ENCODE results near the gene GALNT2. TPM values are rescaled to one million over a fixed set of nuclear protein-coding genes. Genes with fewer than 3 reads are reported as not detected.

GALNT2 gene
- total and polyA plus RNA-seq, 2 of the 4 experiments (the other 2 are of a cell fraction), result 50.4 to 189 TPM

DNA sequence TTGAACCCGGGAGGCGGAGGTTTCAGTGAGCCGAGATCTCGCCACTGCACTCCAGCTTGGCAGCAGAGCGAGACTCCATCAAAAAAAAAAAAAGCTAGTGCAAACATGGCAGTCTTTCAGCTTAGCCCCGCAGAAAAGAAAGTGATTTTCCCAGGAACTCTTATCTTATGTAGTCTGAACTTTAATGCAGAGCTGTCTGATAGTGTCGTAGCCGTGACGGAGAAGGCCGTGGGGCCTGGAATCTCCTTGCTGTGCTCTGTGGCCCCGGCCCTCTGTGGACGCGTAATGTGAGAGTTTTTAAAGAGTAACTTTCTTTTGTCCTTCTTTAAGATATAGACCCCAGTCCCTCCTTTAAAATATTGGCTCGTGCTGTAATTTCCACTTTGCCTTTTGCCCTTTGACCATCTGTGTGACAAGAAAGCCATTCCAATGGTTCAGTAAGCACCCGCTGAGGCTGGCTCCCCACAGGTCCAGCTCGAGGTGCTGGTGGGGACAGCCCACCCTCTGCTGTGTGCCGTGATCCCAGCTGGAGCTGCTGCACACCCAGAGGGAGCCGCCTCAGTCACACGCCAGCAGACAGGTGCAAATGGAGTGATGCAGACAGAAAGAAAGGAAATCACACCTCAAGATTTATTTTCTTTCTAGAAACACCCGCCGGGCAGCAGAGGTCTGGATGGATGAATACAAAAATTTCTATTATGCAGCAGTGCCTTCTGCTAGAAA lies 195.1 kb downstream of the GALNT2 start:
- H3K27ac ChIP-seq (ENCODE audit: insufficient read depth, low read length), result no peak overlapping the region
- H3K4me1 ChIP-seq (ENCODE audit: control insufficient read depth, insufficient read depth, low read length), result no peaks in the 10 kb centered on the region
- no peak overlapping the region for H3K56ac ChIP-seq (ENCODE audit: extremely low read depth, insufficient read depth, low read length)
- H2BK5ac ChIP-seq (ENCODE audit: low read depth, low read length, poor library complexity, severe bottlenecking), result no peak overlapping the region
- H3K27me3 ChIP-seq (ENCODE audit: control insufficient read depth, insufficient read depth, low read length), result no peaks in the 10 kb centered on the region
- H3K36me3 ChIP-seq (ENCODE audit: control insufficient read depth, insufficient read depth, low read length), result peaks cover 46% of the 10 kb centered on the region
- no peak overlapping the region for H3K4ac ChIP-seq (ENCODE audit: low read depth, low read length)
- DNase-seq (no peak), ATAC-seq (ENCODE audit: low read depth) (no peak)
- in situ Hi-C loops (cut with MboI; ENCODE audit: low sequenced_read_pairs), result no loop called here
- no peak overlapping the region for H3K18ac ChIP-seq (ENCODE audit: low read depth, low read length)
- no peak overlapping the region for H2BK120ac ChIP-seq (ENCODE audit: low read depth, low read length)
- H3K23ac ChIP-seq (ENCODE audit: low read depth, low read length), result no peak overlapping the region
- CTCF ChIA-PET, result no interaction called here
- H3K9ac ChIP-seq (ENCODE audit: low read depth, low read length), result no peak overlapping the region
- no peaks in the 10 kb centered on the region for H4K20me1 ChIP-seq (ENCODE audit: insufficient read depth, low read length)
- no peak overlapping the region for H2AFZ ChIP-seq (replicated peaks; ENCODE audit: low read length, poor library complexity)
- peaks cover 0 to 3% of the 10 kb centered on the region in 2 experiments; a peak in 1 of 4 replicates for H3K79me1 ChIP-seq (ENCODE audit: low read depth in 1 of 2, low read length in 2 of 2)
- H2AK9ac ChIP-seq (replicated peaks; ENCODE audit: low read depth, low read length, poor library complexity), result no peak overlapping the region
- no peak overlapping the region for H3K4me3 ChIP-seq (ENCODE audit: insufficient read depth, low read depth, low read length)
- no peak overlapping the region for H3K4me2 ChIP-seq (ENCODE audit: low read depth, low read length)
- H2BK15ac ChIP-seq (ENCODE audit: low read depth, low read length), result no peak overlapping the region
- H3K9me1 ChIP-seq (ENCODE audit: insufficient read depth, low read length), result no peaks in the 10 kb centered on the region
- POLR2A ChIA-PET (ENCODE audit: unreplicated experiment), result no interaction called here
- H2AK5ac ChIP-seq (ENCODE audit: low read depth, low read length), result no peak overlapping the region
- no peak overlapping the region for H4K91ac ChIP-seq (ENCODE audit: insufficient read depth, low read depth, low read length)
- no peak overlapping the region for H4K8ac ChIP-seq (ENCODE audit: low read depth in 2 of 2, low read length in 2 of 2)
- WGBS, 2 experiments (ENCODE audit: extremely low coverage in 2 of 2, insufficient read length in 1 of 2), result 78% methylated on average over 5 of the region's 21 CpGs; no CpG with 5 or more reads in 1 of the 2 experiments
- TF ChIP-seq BHLHE40 (IDR thresholded peaks at IDR 0.05; ENCODE audit: low read depth, low read length) (no peak), CEBPB (IDR thresholded peaks at IDR 0.05; ENCODE audit: low read depth, low read length) (no peak), NFE2L2 (IDR thresholded peaks at IDR 0.05; ENCODE audit: low read depth, low read length) (no peak), SMC3 (IDR thresholded peaks at IDR 0.05; ENCODE audit: low read depth, low read length) (no peak), FOS (IDR thresholded peaks at IDR 0.05; ENCODE audit: low read depth, low read length) (no peak), RAD21 (IDR thresholded peaks at IDR 0.05; ENCODE audit: low read length) (no peak), POLR2A (IDR thresholded peaks at IDR 0.05; ENCODE audit: low read depth, low read length) (no peak), MXI1 (IDR thresholded peaks at IDR 0.05; ENCODE audit: borderline replicate concordance, low read depth, low read length) (no peak)
- TF ChIP-seq, protein P1, sequence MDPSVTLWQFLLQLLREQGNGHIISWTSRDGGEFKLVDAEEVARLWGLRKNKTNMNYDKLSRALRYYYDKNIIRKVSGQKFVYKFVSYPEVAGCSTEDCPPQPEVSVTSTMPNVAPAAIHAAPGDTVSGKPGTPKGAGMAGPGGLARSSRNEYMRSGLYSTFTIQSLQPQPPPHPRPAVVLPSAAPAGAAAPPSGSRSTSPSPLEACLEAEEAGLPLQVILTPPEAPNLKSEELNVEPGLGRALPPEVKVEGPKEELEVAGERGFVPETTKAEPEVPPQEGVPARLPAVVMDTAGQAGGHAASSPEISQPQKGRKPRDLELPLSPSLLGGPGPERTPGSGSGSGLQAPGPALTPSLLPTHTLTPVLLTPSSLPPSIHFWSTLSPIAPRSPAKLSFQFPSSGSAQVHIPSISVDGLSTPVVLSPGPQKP (IDR thresholded peaks at IDR 0.05; ENCODE audit: borderline replicate concordance, low read depth, low read length), result no peak
- TF ChIP-seq, protein P2, sequence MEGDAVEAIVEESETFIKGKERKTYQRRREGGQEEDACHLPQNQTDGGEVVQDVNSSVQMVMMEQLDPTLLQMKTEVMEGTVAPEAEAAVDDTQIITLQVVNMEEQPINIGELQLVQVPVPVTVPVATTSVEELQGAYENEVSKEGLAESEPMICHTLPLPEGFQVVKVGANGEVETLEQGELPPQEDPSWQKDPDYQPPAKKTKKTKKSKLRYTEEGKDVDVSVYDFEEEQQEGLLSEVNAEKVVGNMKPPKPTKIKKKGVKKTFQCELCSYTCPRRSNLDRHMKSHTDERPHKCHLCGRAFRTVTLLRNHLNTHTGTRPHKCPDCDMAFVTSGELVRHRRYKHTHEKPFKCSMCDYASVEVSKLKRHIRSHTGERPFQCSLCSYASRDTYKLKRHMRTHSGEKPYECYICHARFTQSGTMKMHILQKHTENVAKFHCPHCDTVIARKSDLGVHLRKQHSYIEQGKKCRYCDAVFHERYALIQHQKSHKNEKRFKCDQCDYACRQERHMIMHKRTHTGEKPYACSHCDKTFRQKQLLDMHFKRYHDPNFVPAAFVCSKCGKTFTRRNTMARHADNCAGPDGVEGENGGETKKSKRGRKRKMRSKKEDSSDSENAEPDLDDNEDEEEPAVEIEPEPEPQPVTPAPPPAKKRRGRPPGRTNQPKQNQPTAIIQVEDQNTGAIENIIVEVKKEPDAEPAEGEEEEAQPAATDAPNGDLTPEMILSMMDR (conservative IDR thresholded peaks at IDR 0.05; ENCODE audit: low read depth, low read length), result no peak
- H4K5ac ChIP-seq (ENCODE audit: low read depth, low read length), result no peak overlapping the region
- no TSS peak for BruUV-seq (replicated peaks)
- H3K9me3 ChIP-seq (ENCODE audit: control insufficient read depth, insufficient read depth, low read length), result no peaks in the 10 kb centered on the region
- H3K14ac ChIP-seq (replicated peaks; ENCODE audit: low read depth, low read length), result no peak overlapping the region
- intact Hi-C loops (cut with micrococcal nuclease), result loop anchor here (10.0 kb wide), 1 partner anchor 287 kb away; no protein-coding TSS in a partner anchor
- H2BK20ac ChIP-seq (ENCODE audit: low read depth, low read length), result no peak overlapping the region
- dilution Hi-C loops (cut with HindIII; ENCODE audit: low sequenced_read_pairs, unreplicated experiment), result no loop called here

Measured in IMR-90 (cell line).